MM.1S (cell line): ENCODE measurements around the gene RXRA.

ENCODE experiments used
- DNase-seq: peaks from one replicate; pipeline ENCODE4 v3.0.0-alpha.2; 2015
- H2AFZ ChIP-seq: fragments of 300-600 bp; sonication (generic); 2 replicates; pipeline ENCODE4 v1.6.0; 2016; ENCODE audit warnings: antibody characterized with exemption, low read length
- H3F3A ChIP-seq: fragments of 300-600 bp; sonication (generic); 2 replicates; pipeline ENCODE4 v1.6.1; 2016; ENCODE audit warnings: mild to moderate bottlenecking, antibody characterized with exemption, low read length, moderate library complexity, mixed read lengths; ENCODE audit not compliant: insufficient read depth
- H3K27ac ChIP-seq: fragments of 300-600 bp; sonication (generic); 2 replicates; pipeline ENCODE4 v1.5.1; 2016; ENCODE audit warnings: mild to moderate bottlenecking, low read length
- H3K27me3 ChIP-seq: fragments of 300-600 bp; sonication (generic); replicated peaks from 2 replicates; pipeline ENCODE4 v1.6.0; 2016; ENCODE audit warnings: low read length; ENCODE audit not compliant: insufficient read depth
- H3K36me3 ChIP-seq: fragments of 300-600 bp; sonication (generic); replicated peaks from 2 replicates; pipeline ENCODE4 v1.6.1; 2016; ENCODE audit warnings: mild to moderate bottlenecking, low read length, mixed read lengths; ENCODE audit not compliant: insufficient read depth
- H3K4me1 ChIP-seq: fragments of 300-600 bp; sonication (generic); 2 replicates; pipeline ENCODE4 v1.6.1; 2016; ENCODE audit warnings: low read length, mixed read lengths
- H3K4me2 ChIP-seq: fragments of 300-600 bp; sonication (generic); 2 replicates; pipeline ENCODE4 v1.6.0; 2016; ENCODE audit warnings: low read depth, low read length
- H3K4me3 ChIP-seq: fragments of 300-600 bp; sonication (generic); 2 replicates; pipeline ENCODE4 v1.5.1; 2016; ENCODE audit warnings: low read length, mixed read lengths
- H3K79me2 ChIP-seq: fragments of 300-600 bp; sonication (generic); 2 replicates; pipeline ENCODE4 v1.6.1; 2016; ENCODE audit warnings: mixed run types, low read length, mixed read lengths
- H3K9ac ChIP-seq: fragments of 300-600 bp; sonication (generic); 2 replicates; pipeline ENCODE4 v1.6.1; 2016; ENCODE audit warnings: low read length, mixed read lengths
- H3K9me2 ChIP-seq: fragments of 300-600 bp; sonication (generic); replicated peaks from 2 replicates; pipeline ENCODE4 v1.6.1; 2016; ENCODE audit warnings: mild to moderate bottlenecking, low read length, mixed read lengths; ENCODE audit not compliant: insufficient read depth
- H3K9me3 ChIP-seq: fragments of 300-600 bp; sonication (generic); replicated peaks from 2 replicates; pipeline ENCODE4 v1.6.1; 2016; ENCODE audit warnings: mild to moderate bottlenecking, low read length, mixed read lengths; ENCODE audit not compliant: insufficient read depth
- H4K20me1 ChIP-seq: fragments of 300-600 bp; sonication (generic); 2 replicates; pipeline ENCODE4 v1.6.1; 2016; ENCODE audit warnings: mild to moderate bottlenecking, low read length, moderate library complexity, mixed read lengths; ENCODE audit not compliant: insufficient read depth
- CTCF ChIP-seq: fragments of 300-600 bp; sonication (generic); IDR thresholded peaks from 2 replicates; pipeline ENCODE4 v1.5.1; 2016; ENCODE audit warnings: antibody characterized with exemption, low read length, mixed read lengths
- EZH2 ChIP-seq: fragments of 300-600 bp; sonication (generic); optimal IDR thresholded peaks from 2 replicates; pipeline ENCODE3; 2017; ENCODE audit warnings: low read depth, mild to moderate bottlenecking, antibody characterized with exemption, low read length, mixed read lengths
- EZH2phosphoT487 ChIP-seq: fragments of 300-600 bp; sonication (generic); IDR thresholded peaks from 2 replicates; pipeline ENCODE4 v1.6.1; 2018; ENCODE audit warnings: antibody characterized with exemption, low read length

Gene RXRA

GRCh38 chr9:134365115-134365596 lies 38.9 kb downstream of the RXRA start:
- H3K9me2 ChIP-seq: no peaks in the 10 kb centered on the region
- no peaks in the 10 kb centered on the region for H3K4me1 ChIP-seq
- H4K20me1 ChIP-seq: no peaks in the 10 kb centered on the region
- no peak overlapping the region for H3K4me2 ChIP-seq
- H3F3A ChIP-seq: no peaks in the 10 kb centered on the region
- H3K27me3 ChIP-seq: no peaks in the 10 kb centered on the region
- no peaks in the 10 kb centered on the region for H3K9me3 ChIP-seq
- no peak overlapping the region for H3K9ac ChIP-seq
- H3K36me3 ChIP-seq: no peaks in the 10 kb centered on the region
- H3K27ac ChIP-seq: no peak overlapping the region
- H3K4me3 ChIP-seq: no peak overlapping the region
- DNase-seq: no peak
- H3K79me2 ChIP-seq: no peaks in the 10 kb centered on the region
- H2AFZ ChIP-seq: no peak overlapping the region
- TF ChIP-seq EZH2phosphoT487: no peak
- TF ChIP-seq CTCF: no peak
- TF ChIP-seq EZH2: no peak

- DNase-seq: no peak
- Histone ChIP-seq H3K27me3 (no peaks in the 10 kb centered on the region), H3F3A (no peaks in the 10 kb centered on the region), H3K79me2 (no peaks in the 10 kb centered on the region), H3K9ac (no peak overlapping the region), H3K4me3 (no peak overlapping the region), H3K4me1 (no peaks in the 10 kb centered on the region), H3K27ac (no peak overlapping the region), H2AFZ (no peak overlapping the region), H4K20me1 (no peaks in the 10 kb centered on the region), H3K9me3 (no peaks in the 10 kb centered on the region), H3K9me2 (no peaks in the 10 kb centered on the region), H3K36me3 (no peaks in the 10 kb centered on the region), H3K4me2 (no peak overlapping the region)
- TF ChIP-seq CTCF (no peak), EZH2phosphoT487 (no peak), EZH2 (no peak)
These were observed 39.6 kb downstream of the RXRA start for GRCh38 chr9:134365791-134366222.

GRCh38 chr9:134366223-134367031 lies 40.2 kb downstream of the RXRA start:
- H4K20me1 ChIP-seq: no peaks in the 10 kb centered on the region

More at GRCh38 chr9:134366223-134367031, 40.2 kb downstream of the RXRA start:
- Histone ChIP-seq H3K27ac (no peak overlapping the region), H3K9ac (no peak overlapping the region), H3K79me2 (no peaks in the 10 kb centered on the region), H2AFZ (no peak overlapping the region), H3F3A (no peaks in the 10 kb centered on the region), H3K27me3 (no peaks in the 10 kb centered on the region), H3K4me3 (no peak overlapping the region), H3K9me3 (no peaks in the 10 kb centered on the region), H3K4me2 (no peak overlapping the region), H3K9me2 (no peaks in the 10 kb centered on the region), H3K36me3 (no peaks in the 10 kb centered on the region), H3K4me1 (no peaks in the 10 kb centered on the region)
- DNase-seq: no peak
- TF ChIP-seq CTCF (no peak), EZH2phosphoT487 (no peak), EZH2 (no peak)
